PFSK-1 (cell line): Measurements from ENCODE around the gene ARHGEF4.

ENCODE experiments used
- FOXP2 ChIP-seq: optimal IDR thresholded peaks from 2 replicates; pipeline ENCODE3; 2011; ENCODE audit warnings: borderline replicate concordance, control low read depth, inconsistent platforms; ENCODE audit not compliant: insufficient read depth; ENCODE audit errors: extremely low read length, extremely low read depth
- POLR2AphosphoS5 ChIP-seq: IDR thresholded peaks from 2 replicates; pipeline ENCODE4 v1.6.1; 2012; ENCODE audit warnings: low read depth, mild to moderate bottlenecking, control low read depth, low read length, moderate library complexity
- REST ChIP-seq, 2 experiments: IDR thresholded peaks; 2 replicates each; pipeline versions ENCODE4 v1.6.1 to v1.8.0; 2011 to 2012; ENCODE audit warnings: low read depth in 2 of 2, low read length in 2 of 2, control low read depth in 1 of 2, inconsistent platforms in 1 of 2, mild to moderate bottlenecking in 1 of 2, moderate library complexity in 1 of 2; ENCODE audit not compliant: insufficient read depth in 1 of 2
- SIN3A ChIP-seq: IDR thresholded peaks from 2 replicates; pipeline ENCODE4 v1.6.1; 2012; ENCODE audit warnings: mild to moderate bottlenecking, low read length, moderate library complexity, borderline replicate concordance; ENCODE audit not compliant: insufficient read depth
- TAF1 ChIP-seq: IDR thresholded peaks from 2 replicates; pipeline ENCODE4 v1.6.1; 2012; ENCODE audit warnings: low read length, control low read depth, borderline replicate concordance; ENCODE audit not compliant: insufficient read depth

ARHGEF4 gene

GRCh38 chr2:130918393-130918792 lies 81.7 kb downstream of the ARHGEF4 start:
- no peak for TF ChIP-seq TAF1
- no peak for TF ChIP-seq SIN3A
- no peak for TF ChIP-seq REST (IDR thresholded peaks at IDR 0.05; ENCODE audit: insufficient read depth in 1 of 2, low read depth in 2 of 2, low read length in 2 of 2)
- TF ChIP-seq FOXP2 = no peak
- TF ChIP-seq POLR2AphosphoS5 = no peak

GRCh38 chr2:130920415-130921163 lies 83.9 kb downstream of the ARHGEF4 start:
- TF ChIP-seq FOXP2 = no peak
- no peak for TF ChIP-seq POLR2AphosphoS5
- TF ChIP-seq TAF1 = no peak
- no peak for TF ChIP-seq SIN3A
- TF ChIP-seq REST (IDR thresholded peaks at IDR 0.05; ENCODE audit: insufficient read depth in 1 of 2, low read depth in 2 of 2, low read length in 2 of 2) = no peak

GRCh38 chr2:130921164-130921476 lies 84.4 kb downstream of the ARHGEF4 start:
- TF ChIP-seq TAF1 (no peak), SIN3A (no peak), REST (IDR thresholded peaks at IDR 0.05; ENCODE audit: insufficient read depth in 1 of 2, low read depth in 2 of 2, low read length in 2 of 2) (no peak), FOXP2 (no peak), POLR2AphosphoS5 (no peak)

- TF ChIP-seq REST (IDR thresholded peaks at IDR 0.05; ENCODE audit: insufficient read depth in 1 of 2, low read depth in 2 of 2, low read length in 2 of 2) (no peak), TAF1 (no peak), SIN3A (no peak), FOXP2 (no peak), POLR2AphosphoS5 (no peak)
Measured at GRCh38 chr2:130922417-130922816, 85.7 kb downstream of the ARHGEF4 start.
